Endothelial cell of umbilical vein (primary cell): ENCODE results near the gene FSTL4. TPM values are rescaled to one million over a fixed set of nuclear protein-coding genes. Genes with fewer than 3 reads are reported as not detected.

Experiments
- BruUV-seq: library from RNA; stranded (reverse); fragments of 400-500 nt; replicated peaks from 2 replicates; lab custom pipeline; 2021; lab: Mats Ljungman, UMichigan
- CTCF ChIA-PET: fragments of 300-600, 350-600 bp; sonication (Branson Sonifier 250); formaldehyde crosslinking; loops from one replicate; lab custom pipeline; 2021; ENCODE audit warnings: antibody characterized with exemption, inconsistent platforms; lab: Charles Lee
- POLR2A ChIA-PET: fragments of 300-600, 350-600 bp; sonication (Branson Sonifier 250); formaldehyde crosslinking; loops from one replicate; lab custom pipeline; 2021; ENCODE audit warnings: antibody characterized with exemption, inconsistent platforms; lab: Charles Lee
- DNase-seq: peaks from one replicate; pipeline ENCODE4 v3.0.0-alpha.2; 2011; ENCODE audit warnings: low read depth, low spot score
- FAIRE-seq: peaks from 2 replicates; lab custom pipeline; 2011; peaks lifted over from hg19 to GRCh38; lab: Jason Lieb, UNC
- H2AFZ ChIP-seq: 2 replicates; pipeline ENCODE4 v1.6.0; 2012; ENCODE audit warnings: low read depth, low read length, control low read depth, inconsistent platforms
- H3K27ac ChIP-seq: 2 replicates; pipeline ENCODE4 v1.5.1; 2011; ENCODE audit warnings: low read depth, mild to moderate bottlenecking, control low read depth, low read length, moderate library complexity; ENCODE audit not compliant: insufficient read depth
- H3K27me3 ChIP-seq, 2 experiments: 2 replicates each; pipeline versions ENCODE4 v1.6.0 to v1.6.1; 2011; ENCODE audit warnings: low read length in 2 of 2, mixed read lengths in 1 of 2; ENCODE audit not compliant: control insufficient read depth in 2 of 2, insufficient read depth in 2 of 2
- H3K36me3 ChIP-seq, 2 experiments: 2 replicates in 1 of 2; 3 replicates in 1 of 2; pipeline ENCODE4 v1.5.1; 2011; ENCODE audit warnings: low read length in 2 of 2, mild to moderate bottlenecking in 1 of 2, moderate library complexity in 1 of 2; ENCODE audit not compliant: control insufficient read depth in 2 of 2, insufficient read depth in 2 of 2; ENCODE audit errors: extremely low read depth in 1 of 2
- H3K4me1 ChIP-seq: 3 replicates; pipeline ENCODE4 v1.5.1; 2011; ENCODE audit warnings: mild to moderate bottlenecking, low read length; ENCODE audit not compliant: control insufficient read depth, insufficient read depth; ENCODE audit errors: extremely low read depth
- H3K4me2 ChIP-seq: 2 replicates; pipeline ENCODE4 v1.6.1; 2011; ENCODE audit warnings: low read length, control low read depth, mixed read lengths; ENCODE audit not compliant: insufficient read depth
- H3K4me3 ChIP-seq, 3 experiments: fragments of 200-600 bp in 1 of 3; sonication (generic), shearing (Covaris generic) in 1 of 3; replicated peaks in 1 of 3; 2 replicates each; pipeline ENCODE4 v1.5.1; 2011 to 2016; ENCODE audit warnings: control low read depth in 3 of 3, low read length in 3 of 3, mild to moderate bottlenecking in 2 of 3, inconsistent platforms in 1 of 3, low read depth in 1 of 3, moderate library complexity in 1 of 3; ENCODE audit not compliant: insufficient read depth in 1 of 3
- H3K79me2 ChIP-seq: 2 replicates; pipeline ENCODE4 v1.6.0; 2012; ENCODE audit warnings: low read length, inconsistent platforms; ENCODE audit not compliant: control insufficient read depth, insufficient read depth
- H3K9ac ChIP-seq: replicated peaks from 2 replicates; pipeline ENCODE3; 2011; ENCODE audit warnings: low read length, control low read depth; ENCODE audit not compliant: insufficient read depth; ENCODE audit errors: extremely low read depth
- H3K9me1 ChIP-seq: replicated peaks from 3 replicates; pipeline ENCODE4 v1.6.0; 2011; ENCODE audit warnings: mild to moderate bottlenecking, low read length; ENCODE audit not compliant: control insufficient read depth, insufficient read depth; ENCODE audit errors: extremely low read depth
- H3K9me3 ChIP-seq: replicated peaks from 2 replicates; pipeline ENCODE4 v1.5.1; 2012; ENCODE audit warnings: low read length, inconsistent platforms; ENCODE audit not compliant: control insufficient read depth, insufficient read depth
- H4K20me1 ChIP-seq: replicated peaks from 2 replicates; pipeline ENCODE3; 2011; ENCODE audit warnings: mild to moderate bottlenecking, low read length; ENCODE audit not compliant: control insufficient read depth, insufficient read depth; ENCODE audit errors: extremely low read depth
- CTCF ChIP-seq, 2 donors: IDR thresholded peaks; 1 replicate in 1 of 2; 2 replicates in 1 of 2; pipeline ENCODE4 v1.5.1; 2011; ENCODE audit warnings: low read length in 2 of 2, mild to moderate bottlenecking in 2 of 2, moderate library complexity in 2 of 2, control low read depth in 1 of 2, inconsistent platforms in 1 of 2, low read depth in 1 of 2; ENCODE audit not compliant: insufficient read depth in 1 of 2; ENCODE audit errors: extremely low read depth in 1 of 2
- EZH2 ChIP-seq: IDR thresholded peaks from 2 replicates; pipeline ENCODE4 v1.6.1; 2012; ENCODE audit warnings: borderline replicate concordance, low read depth, mild to moderate bottlenecking, moderate library complexity, low read length, inconsistent platforms; ENCODE audit not compliant: severe bottlenecking
- FOS ChIP-seq: IDR thresholded peaks from 2 replicates; pipeline ENCODE4 v1.6.1; 2011; ENCODE audit warnings: mild to moderate bottlenecking, low read length, moderate library complexity, borderline replicate concordance; ENCODE audit not compliant: insufficient read depth
- GATA2 ChIP-seq: IDR thresholded peaks from 2 replicates; pipeline ENCODE4 v1.7.0; 2011; ENCODE audit warnings: low read depth, mild to moderate bottlenecking, moderate library complexity, mixed read lengths, low read length; ENCODE audit not compliant: insufficient read length, insufficient read depth
- JUN ChIP-seq: IDR thresholded peaks from 2 replicates; pipeline ENCODE4 v1.6.1; 2011; ENCODE audit warnings: borderline replicate concordance, low read depth; ENCODE audit not compliant: insufficient read length, insufficient read depth
- MAX ChIP-seq: IDR thresholded peaks from 2 replicates; pipeline ENCODE4 v1.6.1; 2011; ENCODE audit not compliant: insufficient read depth, insufficient read length
- MYC ChIP-seq: IDR thresholded peaks from one replicate; pipeline ENCODE4 v1.6.1; 2011; ENCODE audit warnings: mild to moderate bottlenecking, low read depth, low read length
- POLR2A ChIP-seq: IDR thresholded peaks from 2 replicates; pipeline ENCODE4 v1.6.1; 2012; ENCODE audit warnings: low read depth, mild to moderate bottlenecking, control low read depth, low read length
- POLR2AphosphoS5 ChIP-seq: IDR thresholded peaks from 2 replicates; pipeline ENCODE4 v1.6.1; 2012; ENCODE audit warnings: low read depth, mild to moderate bottlenecking, control low read depth, low read length, moderate library complexity; ENCODE audit not compliant: insufficient read depth
- dilution Hi-C: fragments of 300-500 bp; cut with MboI; formaldehyde crosslinking; loops from one replicate; pipeline ENCODE4 v1.15.0; 2019; ENCODE audit warnings: low sequenced_read_pairs; ENCODE audit not compliant: extremely low pct_ligation_motif_present
- intact Hi-C: fragments of 100-400 bp; cut with micrococcal nuclease; formaldehyde crosslinking; loops from one replicate; pipeline ENCODE4 v1.10.0; 2022
- polyA plus RNA-seq, 4 experiments: library from polyadenylated mRNA; depleted of rRNA in 3 of 4; stranded (reverse) in 3 of 4; unstranded in 1 of 4; fragments of >200 nt; gene quantifications; 2 replicates each; pipeline versions ENCODE4 v1.2.1 to v1.2.3, GENCODE V29; 2011 to 2012; ENCODE audit warnings: missing spikeins in 1 of 4
- total RNA-seq: library from RNA; stranded (reverse); gene quantifications from 2 replicates; pipeline ENCODE4 v1.2.3, GENCODE V29; 2021

FSTL4 gene
- total and polyA plus RNA-seq, 2 donors (not counting 3 experiments of a cell fraction or from before 2014, with no cell fraction given) = 0.18 TPM; not detected in 1

- H3K9me3 ChIP-seq = no peaks in the 10 kb centered on the region
- H4K20me1 ChIP-seq = no peaks in the 10 kb centered on the region
- H2AFZ ChIP-seq = no peak overlapping the region
- no TSS peak for BruUV-seq
- dilution Hi-C loops (no loop called here), intact Hi-C loops (no loop called here)
- H3K9ac ChIP-seq = no peak overlapping the region
- no peaks in the 10 kb centered on the region for H3K36me3 ChIP-seq
- H3K27me3 ChIP-seq = peaks cover 0 to 3% of the 10 kb centered on the region in 2 experiments
- H3K27ac ChIP-seq = no peak overlapping the region
- no peak for DNase-seq
- no peak overlapping the region for H3K4me3 ChIP-seq
- H3K79me2 ChIP-seq = no peaks in the 10 kb centered on the region
- TF ChIP-seq CTCF (IDR thresholded peaks at IDR 0.05; ENCODE audit: extremely low read depth in 1 of 2, insufficient read depth in 1 of 2, low read depth in 1 of 2, low read length in 2 of 2) = no peak
- TF ChIP-seq JUN = no peak
- TF ChIP-seq MYC = no peak
- no peak for TF ChIP-seq FOS
- TF ChIP-seq GATA2 = no peak
- no peak for TF ChIP-seq EZH2
- TF ChIP-seq POLR2A = no peak
- TF ChIP-seq MAX = no peak
- TF ChIP-seq POLR2AphosphoS5 = no peak
- H3K4me1 ChIP-seq = no peaks in the 10 kb centered on the region
- H3K9me1 ChIP-seq = no peaks in the 10 kb centered on the region
- FAIRE-seq = no peak
- no peak overlapping the region for H3K4me2 ChIP-seq
- ChIA-PET CTCF (interaction anchor here (1.6 kb wide), 1 partner anchor 96 kb away, joined by 4 read pairs; no protein-coding TSS in a partner anchor), POLR2A (no interaction called here)
Observed at GRCh38 chr5:133519191-133519590, 93.2 kb downstream of the FSTL4 start.
